GM12878 (cell line): ENCODE results near the gene STARD5. TPM values are rescaled to one million over a fixed set of nuclear protein-coding genes. Genes with fewer than 3 reads are reported as not detected.
A peak's percentile ranks its signal among the peaks of the same experiment; 100 is the strongest.

Experiments used
- ATAC-seq: fragments of 200-7000 bp; cut with Tn5 transposase; 3 replicates; pipeline ENCODE4 v1.9.1; 2020; ENCODE audit warnings: mild to moderate bottlenecking, moderate library complexity
- BruUV-seq: library from RNA; stranded (reverse); fragments of 400-500 nt; replicated peaks from 2 replicates; lab custom pipeline; 2021; lab: Mats Ljungman, UMichigan
- CTCF ChIA-PET: fragments of 300-600 bp; sonication (Branson Sonifier 250); formaldehyde crosslinking; extraction: SDS; loops from one replicate; lab custom pipeline; 2021; ENCODE audit warnings: inconsistent platforms; lab: Yijun Ruan, JAX
- POLR2A ChIA-PET: fragments of 350-600 bp; formaldehyde crosslinking; extraction: SDS; loops from one replicate; lab custom pipeline; 2021; ENCODE audit warnings: inconsistent platforms; lab: Charles Lee
- RAD21 ChIA-PET: fragments of 300-600 bp; sonication (Branson Sonifier 250); formaldehyde crosslinking; loops from one replicate; lab custom pipeline; 2023; ENCODE audit warnings: antibody characterized with exemption; ENCODE audit not compliant: unreplicated experiment; lab: Charles Lee
- SMC1A ChIA-PET: fragments of 300-600 bp; sonication (Branson Sonifier 250); formaldehyde crosslinking; loops from one replicate; lab custom pipeline; 2023; ENCODE audit not compliant: unreplicated experiment, uncharacterized antibody; lab: Charles Lee
- DNase-seq: peaks from one replicate; pipeline ENCODE4 v3.0.0-alpha.2; 2011; ENCODE audit warnings: low read depth, low spot score
- FAIRE-seq: peaks from 3 replicates; lab custom pipeline; 2011; peaks lifted over from hg19 to GRCh38; lab: Jason Lieb, UNC
- H2AFZ ChIP-seq: 2 replicates; pipeline ENCODE4 v1.6.0; 2011; ENCODE audit warnings: low read depth, low read length, control low read depth; ENCODE audit not compliant: control insufficient read depth
- H3K27ac ChIP-seq: 2 replicates; pipeline ENCODE4 v1.5.1; 2011; ENCODE audit warnings: control low read depth; ENCODE audit not compliant: control insufficient read depth, insufficient read depth
- H3K27me3 ChIP-seq, 2 experiments: replicated peaks in 1 of 2; 2 replicates each; pipeline versions ENCODE4 v1.6.0 to v1.6.1; 2011; ENCODE audit warnings: low read length in 1 of 2; ENCODE audit not compliant: control insufficient read depth in 2 of 2, insufficient read depth in 2 of 2
- H3K36me3 ChIP-seq, 2 experiments: 2 replicates each; pipeline ENCODE4 v1.5.1; 2011; ENCODE audit warnings: low read length in 1 of 2; ENCODE audit not compliant: control insufficient read depth in 2 of 2, insufficient read depth in 2 of 2
- H3K4me1 ChIP-seq: 2 replicates; pipeline ENCODE4 v1.6.1; 2011; ENCODE audit warnings: mild to moderate bottlenecking, low read length, moderate library complexity, mixed read lengths; ENCODE audit not compliant: control insufficient read depth, insufficient read depth
- H3K4me2 ChIP-seq: 2 replicates; pipeline ENCODE4 v1.6.0; 2011; ENCODE audit warnings: control low read depth; ENCODE audit not compliant: control insufficient read depth, insufficient read depth
- H3K4me3 ChIP-seq: fragments of 200-600 bp; sonication (generic); 2 replicates; pipeline ENCODE4 v1.5.1; 2016
- H3K79me2 ChIP-seq: 2 replicates; pipeline ENCODE4 v1.6.0; 2011; ENCODE audit warnings: low read length; ENCODE audit not compliant: control insufficient read depth, insufficient read depth
- H3K9ac ChIP-seq: 2 replicates; pipeline ENCODE4 v1.8.0; 2011; ENCODE audit warnings: low read length, control low read depth, mixed read lengths; ENCODE audit not compliant: control insufficient read depth, insufficient read depth
- H3K9me3 ChIP-seq: replicated peaks from 3 replicates; pipeline ENCODE4 v1.5.1; 2011; ENCODE audit warnings: mild to moderate bottlenecking, low read length; ENCODE audit not compliant: control insufficient read depth, insufficient read depth
- H4K20me1 ChIP-seq: 2 replicates; pipeline ENCODE4 v1.6.0; 2011; ENCODE audit not compliant: control insufficient read depth, insufficient read depth
- HDGF ChIP-seq: fragments of 450-650 bp; IDR thresholded peaks from 2 replicates; pipeline ENCODE4 v1.6.1; 2016; ENCODE audit warnings: antibody characterized with exemption
- IRF3 ChIP-seq: fragments of 450-650 bp; IDR thresholded peaks from 2 replicates; pipeline ENCODE4 v1.6.1; 2014; ENCODE audit warnings: mild to moderate bottlenecking
- PKNOX1 ChIP-seq: fragments of 450-650 bp; IDR thresholded peaks from 2 replicates; pipeline ENCODE4 v1.6.1; 2016; ENCODE audit warnings: mild to moderate bottlenecking
- POLR2A ChIP-seq: IDR thresholded peaks from 2 replicates; pipeline ENCODE4 v1.6.1; 2011; ENCODE audit warnings: low read depth, mild to moderate bottlenecking, low read length
- POU2F2 ChIP-seq: IDR thresholded peaks from 3 replicates; pipeline ENCODE4 v1.6.1; 2011; ENCODE audit warnings: low read depth, mild to moderate bottlenecking, low read length, borderline replicate concordance
- PRDM15 ChIP-seq: fragments of 450-650 bp; formaldehyde crosslinking; IDR thresholded peaks from 2 replicates; pipeline ENCODE4 v1.4.0; 2020; ENCODE audit warnings: mild to moderate bottlenecking, moderate library complexity
- ZBTB4 ChIP-seq: fragments of 450-650 bp; formaldehyde crosslinking; IDR thresholded peaks from 2 replicates; pipeline ENCODE4 v1.4.0; 2022; ENCODE audit warnings: mild to moderate bottlenecking, moderate library complexity
- WGBS: methylation state at CpG from one replicate; pipeline ENCODE4 v1.1.6; 2016; ENCODE audit warnings: low lambda C conversion rate; ENCODE audit not compliant: insufficient replicate concordance, insufficient coverage; ENCODE audit errors: missing lambda C conversion rate; 5-methylcytosine and 5-hydroxymethylcytosine counted together
- in situ Hi-C: fragments of 300-500 bp; cut with MboI; formaldehyde crosslinking; loops from 9 replicates; pipeline ENCODE4 v1.14.3; 2018; ENCODE audit warnings: mixed read lengths
- intact Hi-C: fragments of 100-400 bp; cut with micrococcal nuclease; formaldehyde crosslinking; loops from one replicate; pipeline ENCODE4 v1.14.2; 2022; ENCODE audit not compliant: unreplicated experiment
- polyA plus RNA-seq, 11 experiments: library from polyadenylated mRNA; depleted of rRNA in 4 of 11; unstranded in 6 of 11; stranded (reverse) in 5 of 11; fragments of >200 nt; fragmentation: Nextera tagmentation in 4 of 11; fragmentation: Illumina TruSeq in 1 of 11; extraction: Ambion mirVana in 4 of 11; extraction: Trizol in 1 of 11; gene quantifications; 1 replicate in 1 of 11; 2 replicates in 10 of 11; pipeline versions ENCODE4 v1.2.1 to v1.2.3, GENCODE V29; 2011 to 2016; ENCODE audit warnings: inconsistent platforms in 2 of 11, missing spikeins in 2 of 11, low read depth in 1 of 11
- total RNA-seq, 4 experiments: library from RNA; depleted of rRNA in 3 of 4; stranded (reverse); fragments of >200 nt in 3 of 4; fragmentation: Illumina TruSeq in 1 of 4; extraction: Trizol in 1 of 4; gene quantifications; 2 replicates each; pipeline versions ENCODE4 v1.2.1 to v1.2.3, GENCODE V29; 2013 to 2021

The STARD5 gene
- total and polyA plus RNA-seq, 10 of the 15 experiments (the other 5 are each of a cell fraction or from before 2014, with no cell fraction given) = 2.3 to 9.4 (median 4.7) TPM

- Histone ChIP-seq H3K27ac (peak overlapping the region; percentile 99), H3K4me2 (peak overlapping the region; percentile 91), H2AFZ (no peak overlapping the region), H3K79me2 (peaks cover 65% of the 10 kb centered on the region), H3K9ac (peak overlapping the region; percentile 67), H3K4me1 (peaks cover 43% of the 10 kb centered on the region), H3K27me3 (no peaks in the 10 kb centered on the region), H4K20me1 (no peaks in the 10 kb centered on the region), H3K36me3 (peaks cover 29 to 52% of the 10 kb centered on the region in 2 experiments)
- POLR2A ChIA-PET = interaction anchor here (1.0 to 7.0 kb wide), 7 partner anchors 8 to 20 kb away, joined by 3 to 103 read pairs (median 11); partner anchors contain the start of gene STARD5
- DNase-seq = no peak
- SMC1A ChIA-PET = interaction anchor here (0.9 to 5.3 kb wide), 12 partner anchors 7 to 38 kb away, joined by 3 to 107 read pairs (median 10); partner anchors contain the start of gene STARD5
- no TSS peak for BruUV-seq
- in situ Hi-C loops (no loop called here), intact Hi-C loops (no loop called here)
- CTCF ChIA-PET = interaction anchor here (0.6 to 4.8 kb wide), 11 partner anchors 8 to 303 kb away, joined by 3 to 50 read pairs (median 4); partner anchors contain the start of gene TLNRD1
- WGBS = 66% methylated on average over 9 of the region's 9 CpGs
- no peak for TF ChIP-seq IRF3
- no peak for TF ChIP-seq ZBTB4 (CRISPR knock-in tag)
- 0 out of 2 replicates have a peak, but pooled peaks have one; percentile 33 for TF ChIP-seq HDGF
- peak; percentile 34 for TF ChIP-seq POLR2A
- TF ChIP-seq PRDM15 (CRISPR knock-in tag) = no peak
- TF ChIP-seq POU2F2 = no peak
- TF ChIP-seq PKNOX1 = 0 out of 2 replicates have a peak, but pooled peaks have one; percentile 32
- TF ChIP-seq, all 136 proteins: peak for 3
- ATAC-seq (no peak), FAIRE-seq (no peak)
- Histone ChIP-seq H3K4me3 (peak overlapping the region; percentile 62), H3K9me3 (no peaks in the 10 kb centered on the region)
- RAD21 ChIA-PET = interaction anchor here (0.9 to 5.6 kb wide), 5 partner anchors 8 to 24 kb away, joined by 6 to 83 read pairs (median 14); no protein-coding TSS in a partner anchor
Measured at GRCh38 chr15:81303244-81304225, 20.4 kb downstream of the STARD5 start.
